HG03060 (cell line): ENCODE measurements around the gene PLA2G7.

ENCODE experiments used
- ATAC-seq: cut with Tn5 transposase; IDR thresholded peaks from one replicate; pipeline ENCODE4 v1.9.1; 2021; ENCODE audit warnings: low read depth, moderate number of reproducible peaks; ENCODE audit not compliant: unreplicated experiment

PLA2G7 gene

DNA sequence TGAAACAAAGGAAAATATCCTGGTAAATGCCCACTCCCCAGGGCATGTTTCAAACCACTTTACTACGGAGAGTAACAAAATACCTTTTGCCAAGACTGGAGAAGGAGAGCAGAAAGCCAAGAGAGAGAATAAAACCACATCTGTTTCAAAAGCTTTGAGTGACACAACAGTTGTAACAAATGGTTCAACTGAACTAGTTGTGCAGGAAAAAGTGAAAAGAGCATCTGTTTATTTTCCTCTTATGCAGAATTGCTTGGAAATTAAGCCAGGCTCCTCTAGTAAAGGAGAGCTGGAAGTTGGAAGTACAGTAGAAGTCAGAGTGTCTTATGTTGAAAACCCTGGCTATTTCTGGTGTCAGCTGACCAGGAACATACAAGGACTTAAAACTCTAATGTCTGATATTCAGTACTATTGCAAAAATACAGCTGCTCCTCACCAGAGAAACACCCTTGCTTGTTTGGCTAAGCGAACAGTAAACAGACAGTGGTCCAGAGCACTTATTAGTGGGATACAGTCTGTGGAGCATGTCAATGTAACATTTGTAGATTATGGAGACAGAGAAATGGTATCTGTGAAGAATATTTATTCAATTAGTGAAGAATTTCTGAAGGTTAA, 44.9 kb downstream of the PLA2G7 start:
- ATAC-seq = no peak

DNA sequence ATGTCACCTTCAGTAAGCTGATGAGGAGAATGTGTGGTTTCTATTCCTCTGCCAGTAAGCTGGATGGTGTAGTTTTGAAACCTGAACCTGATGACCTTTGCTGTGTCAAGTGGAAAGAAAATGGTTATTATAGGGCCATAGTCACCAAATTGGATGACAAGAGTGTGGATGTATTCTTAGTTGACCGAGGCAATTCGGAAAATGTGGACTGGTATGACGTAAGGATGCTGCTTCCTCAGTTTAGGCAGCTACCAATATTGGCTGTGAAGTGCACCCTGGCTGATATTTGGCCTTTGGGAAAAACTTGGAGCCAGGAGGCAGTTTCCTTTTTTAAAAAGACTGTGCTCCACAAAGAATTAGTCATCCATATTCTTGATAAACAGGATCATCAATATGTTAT, 45.5 kb downstream of the PLA2G7 start:
- ATAC-seq = no peak

- ATAC-seq = no peak
These were observed 46.2 kb downstream of the PLA2G7 start for GRCh38 chr6:46688966-46689335.

DNA sequence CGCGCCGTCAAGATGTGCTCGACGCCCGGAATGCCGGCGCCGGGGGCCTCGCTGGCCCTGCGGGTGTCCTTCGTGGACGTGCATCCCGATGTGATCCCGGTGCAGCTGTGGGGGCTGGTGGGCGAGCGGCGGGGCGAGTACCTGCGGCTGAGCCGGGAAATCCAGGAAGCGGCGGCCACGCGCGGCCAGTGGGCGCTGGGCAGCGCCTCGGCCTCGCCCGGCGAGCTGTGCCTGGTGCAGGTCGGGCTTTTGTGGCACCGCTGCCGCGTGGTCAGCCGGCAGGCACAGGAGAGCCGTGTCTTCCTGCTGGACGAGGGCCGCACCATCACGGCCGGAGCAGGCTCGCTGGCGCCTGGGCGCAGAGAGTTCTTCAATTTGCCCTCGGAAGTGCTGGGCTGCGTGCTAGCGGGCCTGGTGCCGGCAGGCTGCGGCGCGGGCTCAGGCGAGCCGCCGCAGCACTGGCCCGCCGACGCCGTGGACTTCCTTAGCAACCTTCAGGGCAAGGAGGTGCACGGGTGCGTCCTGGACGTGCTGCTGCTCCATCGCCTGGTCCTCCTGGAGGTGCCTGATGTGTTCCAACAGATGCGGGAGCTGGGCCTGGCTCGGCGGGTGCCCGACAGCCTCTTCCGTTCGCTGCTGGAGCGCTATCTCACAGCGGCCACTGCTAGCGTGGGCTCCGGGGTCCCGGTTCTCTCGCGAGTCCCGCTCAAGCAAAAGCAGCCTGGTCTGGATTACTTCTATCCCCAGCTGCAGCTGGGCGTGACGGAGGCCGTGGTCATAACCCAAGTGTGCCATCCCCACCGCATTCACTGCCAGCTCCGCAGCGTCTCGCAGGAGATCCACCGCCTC, 46.8 kb downstream of the PLA2G7 start:
- ATAC-seq = no peak

DNA sequence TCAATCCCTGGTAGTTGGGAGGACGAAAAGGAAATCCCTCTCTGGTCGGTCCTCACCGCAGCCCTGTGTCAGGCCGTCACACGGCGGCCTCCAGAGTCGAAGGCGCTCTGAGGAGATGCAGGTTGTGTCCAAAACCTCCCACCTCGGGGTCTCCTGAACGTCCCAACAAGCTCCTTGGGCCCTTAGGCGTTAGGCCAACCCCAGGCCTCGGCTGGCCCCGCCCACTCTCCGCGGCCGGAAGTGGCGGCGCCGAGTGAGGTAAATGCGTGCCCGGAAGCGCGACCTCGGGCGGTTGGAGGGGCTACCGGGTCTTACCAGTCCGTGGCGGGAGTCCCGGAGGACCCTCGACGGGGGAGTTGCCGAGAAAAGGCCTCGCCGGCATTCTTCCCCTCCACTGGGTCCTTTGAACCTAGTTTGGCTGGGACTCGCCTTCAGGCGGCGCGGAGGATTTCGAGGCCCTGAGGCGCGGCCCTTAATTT, 47.5 kb downstream of the PLA2G7 start, which contains the start of gene TDRD6:
TDRD6 (plus strand) TSS at position 267 of the 479 bp plus-strand sequence. CDS start 244 bp downstream, outside the sequence.
- ATAC-seq = no peak

DNA sequence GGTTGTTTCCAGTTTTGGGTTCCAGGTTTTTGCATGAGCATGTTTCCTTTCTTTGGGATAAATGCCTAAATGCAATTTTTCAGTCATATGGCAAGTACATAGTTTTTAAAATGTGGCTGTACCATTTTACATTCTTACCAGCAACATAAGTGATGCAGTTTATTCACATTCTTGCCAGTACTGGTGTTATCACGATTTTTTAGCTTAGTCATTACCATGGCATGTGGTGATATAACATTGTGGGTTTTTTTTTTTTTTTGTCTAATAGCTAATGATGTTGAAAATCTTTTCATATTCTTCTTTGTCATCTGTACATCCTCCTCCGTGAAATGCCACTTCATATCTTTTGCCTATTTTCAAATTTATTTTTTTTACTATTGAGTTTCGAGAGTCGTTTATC, 50.4 kb downstream of the PLA2G7 start:
- no peak for ATAC-seq

DNA sequence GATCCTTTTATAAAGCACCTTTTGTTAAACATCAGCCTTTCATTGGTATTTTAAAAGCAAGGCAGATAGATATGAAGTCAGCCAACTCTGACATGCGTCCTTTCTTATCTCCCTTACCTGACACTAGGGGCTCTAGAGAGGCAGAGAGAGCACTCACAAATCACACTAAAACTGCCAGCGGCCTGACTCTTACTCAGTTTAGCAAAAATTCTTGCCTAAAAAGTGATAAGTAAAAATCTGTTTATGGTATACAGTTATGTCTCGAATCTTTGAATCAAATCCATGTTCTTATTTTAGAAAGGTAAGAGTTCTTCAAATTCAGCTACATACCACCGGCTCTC, 57.9 kb downstream of the PLA2G7 start:
- ATAC-seq = no peak

DNA sequence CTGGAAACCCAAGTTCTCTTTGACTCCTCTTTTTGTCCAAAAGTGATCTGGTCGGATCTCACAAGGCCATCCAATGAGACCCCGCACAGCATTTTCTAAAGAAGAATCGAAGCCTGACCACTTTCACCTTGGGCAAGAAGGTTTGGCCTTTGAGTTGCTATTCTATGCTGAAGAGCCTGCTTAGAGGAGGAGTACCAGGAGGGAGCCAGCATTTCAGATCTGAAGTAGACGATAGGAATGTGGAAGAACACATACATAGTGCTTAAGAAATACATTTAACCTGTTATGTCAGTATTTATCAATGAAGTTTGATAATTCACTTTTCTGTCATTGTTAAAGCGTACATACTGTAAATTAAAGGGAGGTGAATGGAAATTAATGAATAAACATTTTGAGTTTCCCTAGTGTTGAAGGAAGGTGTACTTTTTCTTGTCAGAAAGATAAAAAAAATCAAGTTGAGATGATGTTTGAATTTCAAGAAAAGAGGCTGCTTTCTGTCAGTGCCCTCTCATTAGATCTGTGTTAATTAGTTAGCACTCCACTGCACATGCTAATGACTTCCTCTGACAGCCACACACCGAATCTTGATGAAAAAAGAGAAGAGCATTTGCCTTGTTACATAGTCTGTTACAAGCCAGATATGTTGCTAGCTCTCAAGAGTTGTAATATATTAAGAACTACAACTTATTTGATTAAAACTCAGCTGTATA, 58.4 kb downstream of the PLA2G7 start:
- no peak for ATAC-seq

GRCh38 chr6:46674410-46674809, 60.8 kb downstream of the PLA2G7 start:
- ATAC-seq = no peak

DNA sequence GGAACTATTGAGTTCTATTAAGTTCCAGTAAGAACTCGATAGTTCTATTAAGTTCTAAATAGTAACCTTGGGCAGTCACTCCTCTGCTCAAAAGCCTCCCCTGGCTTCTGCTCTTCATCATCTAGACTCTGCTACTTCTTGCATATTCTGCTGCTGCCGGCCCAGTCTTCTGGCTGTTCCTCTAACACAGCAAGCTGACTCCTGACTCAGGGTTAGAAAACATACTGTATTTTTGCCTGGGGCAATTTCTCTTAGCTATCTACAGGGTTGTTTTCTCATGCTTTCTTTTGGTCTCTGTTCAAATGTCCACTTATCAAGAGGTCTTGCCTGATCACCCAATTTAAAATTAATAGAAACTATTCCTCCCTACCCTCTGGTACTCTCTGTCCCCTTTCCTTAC, 67.8 kb downstream of the PLA2G7 start:
- no peak for ATAC-seq

GRCh38 chr6:46661483-46661882, 73.7 kb downstream of the PLA2G7 start:
- no peak for ATAC-seq

DNA sequence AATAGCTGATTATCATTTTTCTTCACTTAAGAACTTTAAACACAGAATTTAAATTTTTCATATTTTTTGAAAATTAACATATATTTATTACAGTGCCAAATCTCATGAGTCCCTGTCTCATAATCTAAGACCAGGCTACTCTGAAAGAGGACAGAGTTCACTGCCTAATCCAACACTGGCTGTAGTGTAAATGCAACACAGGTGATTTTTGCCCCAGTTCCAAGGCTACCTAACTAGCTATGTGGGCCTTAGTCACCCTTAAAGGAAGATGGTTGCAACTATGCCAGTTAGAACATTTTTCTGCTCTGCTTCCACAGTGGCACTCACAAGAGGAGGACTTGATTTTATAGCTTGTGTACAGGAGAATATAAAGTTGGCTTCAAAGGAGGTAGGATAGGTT, 77.5 kb downstream of the PLA2G7 start:
- no peak for ATAC-seq

DNA sequence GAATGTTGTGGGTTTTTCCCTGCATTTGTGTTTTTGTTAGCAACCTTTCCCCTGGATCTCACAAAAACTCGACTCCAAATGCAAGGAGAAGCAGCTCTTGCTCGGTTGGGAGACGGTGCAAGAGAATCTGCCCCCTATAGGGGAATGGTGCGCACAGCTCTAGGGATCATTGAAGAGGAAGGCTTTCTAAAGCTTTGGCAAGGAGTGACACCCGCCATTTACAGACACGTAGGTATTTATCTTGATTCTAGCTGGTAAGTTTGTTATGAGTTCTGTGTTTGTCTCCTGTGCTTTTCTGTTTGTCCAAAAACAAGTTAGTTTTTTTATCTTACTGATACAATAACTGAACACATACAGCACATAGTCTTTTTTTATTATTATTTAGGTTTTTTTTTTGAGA, 79.4 kb downstream of the PLA2G7 start:
- no peak for ATAC-seq
